HL-60 (cell line): ENCODE data around the gene SUGT1.
"Not testable (repeated sequence)": the region's sequence is repeated elsewhere in the genome, so short reads cannot be mapped to it uniquely, and the experiment has no call there.

Experiments used
- DNase-seq, 2 experiments: peaks; one replicate each; pipeline ENCODE4 v3.0.0-alpha.2; 2010 to 2020; ENCODE audit warnings: low read depth in 1 of 2, low spot score in 1 of 2
- H3K27ac ChIP-seq: fragments of 250-450 bp; sonication (Bioruptor Pico); replicated peaks from 2 replicates; pipeline ENCODE4 v1.5.1; 2020; ENCODE audit warnings: mild to moderate bottlenecking, moderate library complexity
- H3K27me3 ChIP-seq: fragments of 250-450 bp; sonication (Bioruptor Pico); 2 replicates; pipeline ENCODE4 v1.5.1; 2021; ENCODE audit warnings: mild to moderate bottlenecking, moderate library complexity; ENCODE audit not compliant: insufficient read depth, poor library complexity, severe bottlenecking
- H3K4me3 ChIP-seq: replicated peaks from 2 replicates; pipeline ENCODE4 v1.5.1; 2011; ENCODE audit warnings: mild to moderate bottlenecking, control low read depth, low read length; ENCODE audit not compliant: insufficient read depth
- GABPA ChIP-seq: IDR thresholded peaks from 2 replicates; pipeline ENCODE4 v1.6.1; 2012; ENCODE audit warnings: low read depth
- POLR2AphosphoS5 ChIP-seq: IDR thresholded peaks from 2 replicates; pipeline ENCODE4 v1.6.1; 2012; ENCODE audit warnings: low read depth
- SPI1 ChIP-seq: IDR thresholded peaks from 2 replicates; pipeline ENCODE4 v1.6.1; 2012; ENCODE audit warnings: low read depth, mild to moderate bottlenecking, borderline replicate concordance
- TF ChIP-seq, protein P1 (sequence below): IDR thresholded peaks from one replicate; pipeline ENCODE4 v1.5.1; 2011; ENCODE audit warnings: low read length, control low read depth, inconsistent platforms; ENCODE audit not compliant: insufficient read depth
- TF ChIP-seq, protein P2 (sequence below): IDR thresholded peaks from 2 replicates; pipeline ENCODE4 v1.6.1; 2012; ENCODE audit warnings: low read depth; ENCODE audit not compliant: insufficient replicate concordance

The SUGT1 gene

DNA sequence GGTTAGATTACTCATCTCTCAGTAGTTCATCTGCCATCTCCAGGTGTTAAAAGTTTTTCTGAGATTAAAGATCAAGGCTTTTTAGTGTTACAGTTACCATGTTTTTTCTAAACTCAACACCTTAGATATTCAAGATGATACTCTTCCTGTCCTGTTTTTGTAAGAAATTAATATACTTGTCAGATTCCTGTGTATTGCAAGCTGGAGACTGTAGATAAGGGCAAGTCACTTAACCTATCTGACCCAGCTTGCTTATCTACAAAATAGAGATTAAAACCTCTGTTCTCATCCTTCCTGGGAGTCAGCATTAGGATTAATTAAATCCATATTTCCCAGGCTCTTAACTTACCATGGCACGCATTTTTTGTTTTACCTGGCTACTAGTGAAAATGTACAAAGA lies 25.2 kb downstream of the SUGT1 start:
- H3K27me3 ChIP-seq: no peaks in the 10 kb centered on the region
- no peak overlapping the region for H3K4me3 ChIP-seq
- no peak for TF ChIP-seq GABPA
- TF ChIP-seq, protein P1, sequence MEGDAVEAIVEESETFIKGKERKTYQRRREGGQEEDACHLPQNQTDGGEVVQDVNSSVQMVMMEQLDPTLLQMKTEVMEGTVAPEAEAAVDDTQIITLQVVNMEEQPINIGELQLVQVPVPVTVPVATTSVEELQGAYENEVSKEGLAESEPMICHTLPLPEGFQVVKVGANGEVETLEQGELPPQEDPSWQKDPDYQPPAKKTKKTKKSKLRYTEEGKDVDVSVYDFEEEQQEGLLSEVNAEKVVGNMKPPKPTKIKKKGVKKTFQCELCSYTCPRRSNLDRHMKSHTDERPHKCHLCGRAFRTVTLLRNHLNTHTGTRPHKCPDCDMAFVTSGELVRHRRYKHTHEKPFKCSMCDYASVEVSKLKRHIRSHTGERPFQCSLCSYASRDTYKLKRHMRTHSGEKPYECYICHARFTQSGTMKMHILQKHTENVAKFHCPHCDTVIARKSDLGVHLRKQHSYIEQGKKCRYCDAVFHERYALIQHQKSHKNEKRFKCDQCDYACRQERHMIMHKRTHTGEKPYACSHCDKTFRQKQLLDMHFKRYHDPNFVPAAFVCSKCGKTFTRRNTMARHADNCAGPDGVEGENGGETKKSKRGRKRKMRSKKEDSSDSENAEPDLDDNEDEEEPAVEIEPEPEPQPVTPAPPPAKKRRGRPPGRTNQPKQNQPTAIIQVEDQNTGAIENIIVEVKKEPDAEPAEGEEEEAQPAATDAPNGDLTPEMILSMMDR: no peak
- TF ChIP-seq, protein P2, sequence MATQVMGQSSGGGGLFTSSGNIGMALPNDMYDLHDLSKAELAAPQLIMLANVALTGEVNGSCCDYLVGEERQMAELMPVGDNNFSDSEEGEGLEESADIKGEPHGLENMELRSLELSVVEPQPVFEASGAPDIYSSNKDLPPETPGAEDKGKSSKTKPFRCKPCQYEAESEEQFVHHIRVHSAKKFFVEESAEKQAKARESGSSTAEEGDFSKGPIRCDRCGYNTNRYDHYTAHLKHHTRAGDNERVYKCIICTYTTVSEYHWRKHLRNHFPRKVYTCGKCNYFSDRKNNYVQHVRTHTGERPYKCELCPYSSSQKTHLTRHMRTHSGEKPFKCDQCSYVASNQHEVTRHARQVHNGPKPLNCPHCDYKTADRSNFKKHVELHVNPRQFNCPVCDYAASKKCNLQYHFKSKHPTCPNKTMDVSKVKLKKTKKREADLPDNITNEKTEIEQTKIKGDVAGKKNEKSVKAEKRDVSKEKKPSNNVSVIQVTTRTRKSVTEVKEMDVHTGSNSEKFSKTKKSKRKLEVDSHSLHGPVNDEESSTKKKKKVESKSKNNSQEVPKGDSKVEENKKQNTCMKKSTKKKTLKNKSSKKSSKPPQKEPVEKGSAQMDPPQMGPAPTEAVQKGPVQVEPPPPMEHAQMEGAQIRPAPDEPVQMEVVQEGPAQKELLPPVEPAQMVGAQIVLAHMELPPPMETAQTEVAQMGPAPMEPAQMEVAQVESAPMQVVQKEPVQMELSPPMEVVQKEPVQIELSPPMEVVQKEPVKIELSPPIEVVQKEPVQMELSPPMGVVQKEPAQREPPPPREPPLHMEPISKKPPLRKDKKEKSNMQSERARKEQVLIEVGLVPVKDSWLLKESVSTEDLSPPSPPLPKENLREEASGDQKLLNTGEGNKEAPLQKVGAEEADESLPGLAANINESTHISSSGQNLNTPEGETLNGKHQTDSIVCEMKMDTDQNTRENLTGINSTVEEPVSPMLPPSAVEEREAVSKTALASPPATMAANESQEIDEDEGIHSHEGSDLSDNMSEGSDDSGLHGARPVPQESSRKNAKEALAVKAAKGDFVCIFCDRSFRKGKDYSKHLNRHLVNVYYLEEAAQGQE: no peak
- no peak for TF ChIP-seq POLR2AphosphoS5
- H3K27ac ChIP-seq: no peak overlapping the region
- no peak for DNase-seq

DNA sequence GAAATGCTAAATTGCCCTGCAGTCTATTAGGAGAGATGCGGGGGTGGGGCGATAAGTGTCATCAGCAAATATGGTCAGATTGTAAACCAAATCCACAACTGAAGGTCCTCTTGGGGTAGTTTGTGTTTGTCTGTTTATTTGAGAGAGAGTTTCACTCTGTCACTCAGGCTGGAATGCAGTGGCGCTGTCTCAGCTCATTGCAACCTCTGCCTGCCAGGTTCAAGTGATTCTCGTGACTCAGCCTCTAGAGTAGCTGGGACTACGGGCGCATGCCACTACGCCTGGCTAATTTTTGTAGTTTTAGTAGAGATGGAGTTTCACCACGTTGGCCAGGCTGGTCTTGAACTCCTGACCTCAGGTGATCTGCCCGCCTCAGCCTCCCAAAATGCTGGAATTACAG lies 33.2 kb downstream of the SUGT1 start:
- not testable (repeated sequence) for H3K27me3 ChIP-seq, H3K27ac ChIP-seq, H3K4me3 ChIP-seq, DNase-seq

DNA sequence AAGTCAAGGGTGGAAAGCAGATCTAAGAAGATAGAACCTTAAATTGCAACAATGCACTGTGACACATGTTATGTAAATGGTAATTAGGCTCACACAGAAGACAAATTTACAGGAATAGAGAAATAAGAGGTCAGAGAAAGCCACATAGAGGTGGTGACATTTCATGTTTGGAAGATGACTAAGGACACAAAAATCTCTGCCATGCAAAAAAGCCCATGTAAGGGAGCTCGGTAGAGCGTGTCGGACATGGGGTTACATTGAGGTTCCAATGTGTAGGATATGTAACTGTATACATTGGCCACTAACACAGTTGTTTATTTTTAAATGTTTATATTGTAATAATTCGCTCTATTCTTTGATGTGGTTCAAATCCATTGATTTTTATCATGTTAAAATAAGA lies 33.7 kb downstream of the SUGT1 start:
- H3K27ac ChIP-seq: no peak overlapping the region
- TF ChIP-seq, protein P2: no peak
- TF ChIP-seq POLR2AphosphoS5: no peak
- no peak for TF ChIP-seq SPI1
- no peak for TF ChIP-seq GABPA
- TF ChIP-seq, protein P1: no peak
- no peaks in the 10 kb centered on the region for H3K27me3 ChIP-seq
- H3K4me3 ChIP-seq: no peak overlapping the region
- no peak for DNase-seq

DNA sequence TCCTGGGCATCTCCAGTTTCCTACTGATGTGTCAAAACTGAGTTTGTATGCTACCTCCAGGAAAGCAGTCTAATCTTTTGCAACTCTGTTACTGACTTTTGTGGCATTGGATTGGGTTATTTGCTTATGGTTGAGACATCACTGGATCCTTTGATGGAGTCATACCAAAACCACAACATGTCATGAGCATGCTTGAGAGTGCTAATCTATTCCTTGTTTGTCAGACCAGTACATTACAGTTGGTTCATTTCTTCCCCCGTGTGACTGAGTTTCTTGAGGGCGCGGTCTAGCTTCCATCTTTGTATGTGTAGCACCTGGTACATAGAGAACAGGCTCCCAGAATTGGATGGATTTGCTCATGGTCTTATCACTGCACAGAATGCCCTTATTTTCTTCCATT lies 43.2 kb downstream of the SUGT1 start:
- peak; percentile 11 to 82 for DNase-seq
- TF ChIP-seq POLR2AphosphoS5: peak; percentile 67; the same call in 1 of the 2 replicates
- TF ChIP-seq, protein P1: no peak
- Histone ChIP-seq H3K27ac (no peak overlapping the region), H3K27me3 (no peaks in the 10 kb centered on the region), H3K4me3 (no peak overlapping the region)
